ENCODE results near the gene NUP210L. TPM values are rescaled to one million over a fixed set of nuclear protein-coding genes. Genes with fewer than 3 reads are reported as not detected.
"Not testable (repeated sequence)": the region's sequence is repeated elsewhere in the genome, so short reads cannot be mapped to it uniquely, and the experiment has no call there.

NUP210L gene
- total RNA-seq, 4 donors from 2014 or later: under 0.01 to 0.30 (median 0.21) TPM; not detected in 1

- H3K36me3 ChIP-seq: no peaks in the 10 kb centered on the region
- H3K27ac ChIP-seq: no peak overlapping the region
- no peak for DNase-seq (ENCODE audit: low spot score in 2 of 2)
- no peaks in the 10 kb centered on the region for H3K4me1 ChIP-seq
- WGBS, 2 donors: 62 to 85% methylated on average over 1 of the region's 1 CpG
- no peaks in the 10 kb centered on the region for H3K27me3 ChIP-seq
- no peak for TF ChIP-seq POLR2A (IDR thresholded peaks at IDR 0.05)
- TF ChIP-seq EP300 (IDR thresholded peaks at IDR 0.05): no peak
- TF ChIP-seq CTCF (IDR thresholded peaks at IDR 0.05): no peak
- no peak overlapping the region for H3K4me3 ChIP-seq
- H3K9me3 ChIP-seq: no peaks in the 10 kb centered on the region
Measured at GRCh38 chr1:154019940-154020339, 134.9 kb downstream of the NUP210L start.

- no peak for DNase-seq (ENCODE audit: low spot score in 2 of 2)
- no peaks in the 10 kb centered on the region for H3K27me3 ChIP-seq
- no peaks in the 10 kb centered on the region for H3K36me3 ChIP-seq
- no peak overlapping the region for H3K4me3 ChIP-seq
- TF ChIP-seq POLR2A (IDR thresholded peaks at IDR 0.05) (no peak), EP300 (IDR thresholded peaks at IDR 0.05) (no peak), CTCF (IDR thresholded peaks at IDR 0.05) (no peak)
- H3K4me1 ChIP-seq: no peaks in the 10 kb centered on the region
- no peaks in the 10 kb centered on the region for H3K9me3 ChIP-seq
- no peak overlapping the region for H3K27ac ChIP-seq
- WGBS, 2 donors: 81 to 82% methylated on average over 4 of the region's 4 CpGs
Measured at GRCh38 chr1:154019269-154019668, 135.6 kb downstream of the NUP210L start.

GRCh38 chr1:154014154-154014907 is 140.5 kb downstream of the NUP210L start:
- H3K27ac ChIP-seq: no peak overlapping the region
- no peaks in the 10 kb centered on the region for H3K36me3 ChIP-seq
- no peaks in the 10 kb centered on the region for H3K9me3 ChIP-seq
- no peaks in the 10 kb centered on the region for H3K27me3 ChIP-seq
- TF ChIP-seq CTCF (IDR thresholded peaks at IDR 0.05) (no peak), EP300 (IDR thresholded peaks at IDR 0.05) (no peak), POLR2A (IDR thresholded peaks at IDR 0.05) (no peak)
- no peaks in the 10 kb centered on the region for H3K4me1 ChIP-seq
- DNase-seq (ENCODE audit: low spot score in 2 of 2): no peak
- no peak overlapping the region for H3K4me3 ChIP-seq
- WGBS, 2 donors: 82 to 88% methylated on average over 3 of the region's 3 CpGs

- 93 to 95% methylated on average over 6 to 14 of the region's 14 CpGs for WGBS, 2 donors
- H3K4me1 ChIP-seq; H3K4me3 ChIP-seq; H3K27me3 ChIP-seq; H3K36me3 ChIP-seq; H3K27ac ChIP-seq; H3K9me3 ChIP-seq; DNase-seq (ENCODE audit: low spot score in 2 of 2): not testable (repeated sequence)
Measured at GRCh38 chr1:154012543-154012942, 142.3 kb downstream of the NUP210L start.

- Histone ChIP-seq H3K4me3 (no peak overlapping the region), H3K36me3 (no peaks in the 10 kb centered on the region), H3K9me3 (no peaks in the 10 kb centered on the region), H3K4me1 (no peaks in the 10 kb centered on the region), H3K27ac (no peak overlapping the region), H3K27me3 (no peaks in the 10 kb centered on the region)
- no peak for DNase-seq (ENCODE audit: low spot score in 2 of 2)
- WGBS, 2 donors: 61 to 75% methylated on average over 1 of the region's 1 CpG
- TF ChIP-seq EP300 (IDR thresholded peaks at IDR 0.05): no peak
- no peak for TF ChIP-seq CTCF (IDR thresholded peaks at IDR 0.05)
- TF ChIP-seq POLR2A (IDR thresholded peaks at IDR 0.05): no peak
Measured at GRCh38 chr1:154012129-154012528, 142.7 kb downstream of the NUP210L start.

All from tibial nerve (tissue), 4 donors.